Stimulated activated CD4-positive, alpha-beta T cell treated with anti-CD3 and anti-CD28 coated beads, Interleukin-15, amount 100 ng/mL, for 24 hours (primary cell): Measurements from ENCODE around the gene DFFB.
"Not testable (repeated sequence)": the region's sequence is repeated elsewhere in the genome, so short reads cannot be mapped to it uniquely, and the experiment has no call there.

Experiments
- DNase-seq: peaks from one replicate; pipeline ENCODE4 v3.0.0-alpha.2; 2020

Gene DFFB

DNA sequence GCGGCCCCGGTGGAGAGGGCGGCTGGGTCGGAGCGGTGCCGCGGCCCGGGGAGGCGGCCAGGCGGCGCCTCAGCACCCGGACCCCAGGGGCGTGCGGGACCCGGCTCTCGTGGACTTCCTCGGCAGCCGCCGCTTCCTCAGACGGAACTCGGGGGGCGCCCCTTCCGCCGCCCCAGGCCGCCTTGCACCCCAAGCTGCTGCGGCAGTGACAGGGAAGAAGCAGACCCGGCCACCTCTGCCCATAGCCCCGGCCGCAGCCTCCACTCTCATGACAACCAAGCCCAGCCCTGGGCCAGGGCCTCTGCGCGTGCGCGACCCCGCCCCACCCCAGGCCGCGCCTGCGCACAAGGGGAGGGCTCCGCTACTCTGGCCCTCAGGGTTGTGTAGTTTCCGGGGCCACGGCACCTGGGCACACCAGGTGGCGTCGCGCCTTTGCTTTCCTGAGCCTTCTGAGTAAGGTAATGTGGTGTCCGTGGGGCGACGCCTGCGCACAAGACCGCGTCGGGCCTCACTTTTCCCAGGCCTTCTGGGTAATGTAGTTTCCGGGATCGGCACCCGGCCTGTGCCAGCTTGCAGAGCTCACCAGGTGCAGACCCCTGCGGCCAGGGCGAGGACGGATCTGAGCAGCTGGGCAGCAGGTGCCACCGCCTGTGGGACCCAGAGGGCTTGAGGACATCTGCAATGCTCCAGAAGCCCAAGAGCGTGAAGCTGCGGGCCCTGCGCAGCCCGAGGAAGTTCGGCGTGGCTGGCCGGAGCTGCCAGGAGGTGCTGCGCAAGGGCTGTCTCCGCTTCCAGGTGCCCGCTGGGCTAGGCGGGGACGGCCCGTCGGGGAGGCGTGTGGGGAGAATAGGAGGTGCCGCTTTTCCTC is at the start of gene DFFB, which contains the start of gene CEP104:
Gene DFFB, plus strand, starts transcription at position 554 of the 868 bp plus-strand sequence. Its CDS starts 128 bp downstream, at position 682.
Gene CEP104, minus strand, starts transcription at position 289 of the 868 bp plus-strand sequence. CDS start 4,804 bp downstream, outside the sequence.
- DNase-seq, result peak; percentile 96

- DNase-seq, result no peak
These were observed 49.5 kb upstream of the DFFB start for GRCh38 chr1:3807769-3808168.

GRCh38 chr1:3809680-3810079 is 47.6 kb upstream of the DFFB start:
- DNase-seq, result no peak

DNA sequence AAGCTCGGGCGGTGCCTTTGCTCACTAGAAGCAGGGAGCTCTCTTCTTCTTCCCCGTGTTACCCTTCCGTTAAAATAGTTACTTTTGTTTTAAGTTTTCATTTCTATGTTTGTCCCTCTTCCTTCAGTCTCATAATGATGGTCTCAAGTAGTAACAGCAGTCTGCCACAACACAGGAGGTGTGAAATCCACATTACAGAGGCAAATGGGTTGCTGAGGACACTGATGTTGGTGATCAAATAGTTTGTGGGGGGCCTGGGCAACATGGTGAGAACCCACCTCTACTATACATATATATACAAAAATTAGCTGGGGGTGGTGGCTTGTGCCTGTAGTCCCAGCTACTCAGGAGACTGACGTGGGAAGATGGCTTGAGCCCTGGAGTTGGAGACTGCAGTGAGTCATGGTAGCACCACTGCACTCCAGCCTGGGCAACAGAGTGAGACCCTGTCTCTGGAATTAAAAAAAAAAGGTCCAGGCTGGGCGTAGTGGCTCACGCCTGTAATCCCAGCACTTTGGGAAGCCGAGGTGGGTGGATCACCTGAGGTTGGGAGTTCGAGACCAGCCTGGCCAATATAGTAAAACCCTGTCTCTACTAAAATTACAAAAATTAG is 47.0 kb upstream of the DFFB start:
- not testable (repeated sequence) for DNase-seq

DNA sequence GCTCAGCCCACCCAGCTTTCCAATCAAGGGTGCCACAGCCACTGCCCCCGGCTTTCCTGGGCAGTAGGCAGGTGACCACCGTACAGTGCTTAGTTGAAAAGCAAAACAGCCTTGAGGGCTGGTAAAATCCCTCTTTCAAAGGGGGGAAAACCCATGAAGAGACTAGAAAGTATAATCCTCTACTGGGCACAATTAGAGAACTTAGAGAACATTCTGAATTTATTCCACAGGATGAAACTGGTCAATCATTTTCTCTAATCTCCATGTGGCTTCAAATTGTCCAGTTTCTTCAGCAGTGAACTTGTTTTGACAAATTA is 45.7 kb upstream of the DFFB start:
- DNase-seq, result no peak

- no peak for DNase-seq
These were observed 43.2 kb upstream of the DFFB start for GRCh38 chr1:3814065-3814464.

DNA sequence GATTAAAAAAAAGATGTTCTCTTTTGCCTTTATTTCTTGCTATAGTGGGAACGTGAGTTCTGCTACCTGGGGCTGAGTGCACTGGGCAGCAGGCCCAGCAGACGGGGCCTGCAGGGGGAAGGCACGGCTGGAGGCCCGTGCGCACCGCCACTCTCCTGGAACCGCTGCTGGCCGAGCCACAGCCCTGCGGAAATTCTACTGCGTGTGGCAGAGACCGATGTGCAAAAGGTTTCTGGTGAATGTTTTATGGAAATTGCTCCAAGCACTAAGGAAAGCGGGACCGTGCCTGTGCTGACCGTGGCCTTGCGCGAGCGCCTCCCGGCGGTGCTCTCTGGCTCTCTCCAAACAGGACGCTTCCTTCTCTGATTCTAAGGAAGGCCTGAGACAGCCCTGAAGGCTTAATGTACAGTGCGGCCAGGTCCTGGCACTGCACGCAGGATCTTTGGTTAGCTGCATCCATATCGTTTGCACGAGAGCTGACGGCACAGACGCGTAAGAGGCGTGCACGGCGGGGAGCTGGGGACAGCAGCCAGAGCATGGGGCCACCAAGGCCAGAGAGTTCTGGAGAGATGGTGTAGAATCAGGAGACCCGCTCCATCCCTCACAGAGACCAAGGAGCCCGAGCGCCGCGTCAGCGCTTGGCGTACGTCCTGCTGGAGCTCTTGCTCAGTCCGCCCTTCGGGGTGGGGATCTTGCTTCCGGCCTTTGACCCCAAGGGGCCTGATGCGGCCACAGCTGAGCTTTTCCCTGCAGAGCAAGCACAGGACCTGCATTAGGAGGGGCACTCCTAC is 42.3 kb upstream of the DFFB start:
- no peak for DNase-seq

DNA sequence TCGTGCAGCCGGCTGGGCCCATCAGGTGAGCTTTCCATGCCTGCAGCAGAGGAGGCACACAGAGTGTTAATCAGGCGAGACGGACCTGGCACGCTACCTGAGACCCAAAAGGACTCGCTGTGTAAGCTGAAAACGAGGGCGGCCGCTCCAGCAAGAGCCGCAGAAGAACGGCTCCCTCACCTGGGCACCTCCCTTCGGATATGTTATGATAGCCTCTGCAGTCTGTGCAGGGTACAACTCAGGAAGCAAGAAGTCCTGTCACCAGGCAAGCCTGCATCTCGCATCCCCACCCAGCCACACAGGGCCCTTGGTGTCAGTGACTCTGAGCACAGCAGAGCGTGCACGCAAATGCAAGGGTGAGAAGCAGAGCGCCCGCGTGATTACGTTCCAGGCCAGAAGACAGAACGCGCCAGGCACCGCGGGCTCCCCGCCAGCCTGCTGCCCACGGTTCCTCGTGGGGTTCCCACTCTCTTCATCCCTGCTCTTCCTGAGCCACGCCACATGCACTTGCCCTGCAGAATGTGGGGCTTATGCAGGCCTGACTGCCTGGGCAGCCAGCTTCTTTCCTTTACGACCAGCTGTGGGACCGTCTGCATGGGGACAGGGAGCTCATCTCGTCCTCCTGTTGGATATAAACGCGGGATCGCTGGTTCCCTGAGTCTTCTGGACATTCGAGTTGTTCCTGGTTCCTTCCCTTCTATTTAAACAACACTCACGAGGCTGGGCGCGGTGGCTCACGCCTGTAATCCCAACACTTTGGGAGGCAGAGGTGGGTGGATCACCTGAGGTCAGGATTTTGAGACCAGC is 40.7 kb upstream of the DFFB start:
- DNase-seq, result no peak

- DNase-seq, result no peak
These were observed 40.0 kb upstream of the DFFB start for GRCh38 chr1:3817138-3817740.

GRCh38 chr1:3817821-3818597 is 39.3 kb upstream of the DFFB start:
- no peak for DNase-seq

- DNase-seq, result no peak
These were observed 37.5 kb upstream of the DFFB start for GRCh38 chr1:3819771-3820200.

GRCh38 chr1:3820316-3820715 is 37.0 kb upstream of the DFFB start:
- no peak for DNase-seq

GRCh38 chr1:3821004-3821403 is 36.3 kb upstream of the DFFB start:
- DNase-seq, result no peak

- no peak for DNase-seq
These were observed 35.8 kb upstream of the DFFB start for GRCh38 chr1:3821447-3821846.

DNA sequence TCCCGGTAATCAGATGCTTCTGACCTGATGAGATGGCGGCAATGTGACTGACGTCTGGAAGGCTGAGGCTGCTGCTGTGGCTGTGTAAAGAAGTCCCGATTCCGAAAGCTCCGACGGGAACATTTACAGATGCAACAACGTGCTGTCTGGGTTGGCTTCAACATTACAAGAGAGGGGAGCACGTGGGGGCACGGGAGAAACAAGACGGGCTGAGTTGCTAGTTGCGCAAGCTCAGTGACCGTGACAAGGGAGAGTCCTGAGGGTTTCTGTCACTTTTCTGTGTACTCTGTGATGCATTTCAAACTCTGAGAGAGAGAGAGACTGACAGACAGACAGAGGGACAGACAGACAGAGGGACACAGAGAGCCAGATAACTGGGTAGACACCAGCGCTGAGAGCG is 35.4 kb upstream of the DFFB start:
- DNase-seq, result no peak

DNA sequence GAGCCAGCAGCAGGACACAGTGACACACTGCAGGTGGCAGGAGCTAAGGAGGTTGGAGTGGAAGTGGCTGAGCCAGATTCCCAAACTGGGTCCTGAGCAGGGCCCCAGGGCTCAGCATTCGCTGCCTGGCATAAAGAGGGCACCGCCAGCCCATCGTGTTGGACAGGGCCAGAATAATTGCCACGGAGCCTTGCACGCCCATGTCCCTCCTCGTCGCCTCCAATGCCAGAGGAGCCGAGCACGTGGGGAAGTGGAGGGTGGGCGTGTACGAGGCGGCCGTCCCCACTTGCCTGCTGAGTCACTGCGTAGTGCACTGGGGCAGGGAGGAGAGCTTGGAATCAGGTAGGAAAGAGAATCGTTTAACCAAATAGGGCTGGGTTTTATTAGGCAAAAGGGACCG is 34.9 kb upstream of the DFFB start:
- no peak for DNase-seq

GRCh38 chr1:3824650-3825049 is 32.6 kb upstream of the DFFB start:
- DNase-seq, result no peak

GRCh38 chr1:3825356-3825755 is 31.9 kb upstream of the DFFB start:
- DNase-seq, result no peak

- no peak for DNase-seq
These were observed 29.4 kb upstream of the DFFB start for GRCh38 chr1:3827813-3828307.

- DNase-seq, result no peak
These were observed 28.9 kb upstream of the DFFB start for GRCh38 chr1:3828391-3828790.

GRCh38 chr1:3831689-3832088 is 25.6 kb upstream of the DFFB start:
- no peak for DNase-seq
